HepG2 (cell line): Measurements from ENCODE around the gene PPM1H. TPM values are rescaled to one million over a fixed set of nuclear protein-coding genes. Genes with fewer than 3 reads are reported as not detected.

Experiments
- ATAC-seq: fragments of 200-7000 bp; cut with Tn5 transposase; 3 replicates; pipeline ENCODE4 v1.9.1; 2020; ENCODE audit warnings: mild to moderate bottlenecking, moderate library complexity
- BruUV-seq: library from RNA; stranded (reverse); fragments of 400-500 nt; replicated peaks from 2 replicates; lab custom pipeline; 2021; lab: Mats Ljungman, UMichigan
- CTCF ChIA-PET: fragments of 300-600 bp; formaldehyde crosslinking; extraction: SDS; loops from one replicate; lab custom pipeline; 2021; ENCODE audit warnings: low total read pairs, inconsistent platforms, low intra/inter-chr PET ratio; lab: Yijun Ruan, JAX
- POLR2A ChIA-PET: fragments of 350-600 bp; sonication (Branson Sonifier 250); formaldehyde crosslinking; loops from one replicate; lab custom pipeline; 2020; ENCODE audit warnings: antibody characterized with exemption, inconsistent platforms; lab: Yijun Ruan, JAX
- DNase-seq: peaks from one replicate; pipeline ENCODE4 v3.0.0-alpha.2; 2015; ENCODE audit warnings: low spot score
- FAIRE-seq: peaks from 3 replicates; lab custom pipeline; 2011; peaks lifted over from hg19 to GRCh38; lab: Jason Lieb, UNC
- H2AFZ ChIP-seq: one replicate; pipeline ENCODE4 v1.6.1; 2011; ENCODE audit warnings: low read length, inconsistent platforms
- H3K27ac ChIP-seq: fragments of 300-600 bp; 3 replicates; pipeline ENCODE4 v1.8.0; 2011; ENCODE audit warnings: mixed run types, mild to moderate bottlenecking, mixed read lengths, low read length, inconsistent platforms; ENCODE audit not compliant: insufficient read depth; ENCODE audit errors: extremely low read length
- H3K27me3 ChIP-seq, 2 experiments: fragments of 200-600 bp in 1 of 2; 2 replicates in 1 of 2; 3 replicates in 1 of 2; pipeline versions ENCODE4 v1.6.0 to v1.8.0; 2011; ENCODE audit warnings: low read length in 2 of 2, mild to moderate bottlenecking in 2 of 2, moderate library complexity in 2 of 2, inconsistent platforms in 1 of 2; ENCODE audit not compliant: insufficient read depth in 2 of 2, control insufficient read depth in 1 of 2
- H3K36me3 ChIP-seq, 2 experiments: fragments of 200-600 bp in 1 of 2; replicated peaks in 1 of 2; 2 replicates in 1 of 2; 3 replicates in 1 of 2; pipeline versions ENCODE4 v1.5.1 to v1.8.0; 2011; ENCODE audit warnings: low read length in 2 of 2, inconsistent platforms in 1 of 2; ENCODE audit not compliant: insufficient read depth in 2 of 2, control insufficient read depth in 1 of 2
- H3K4me1 ChIP-seq: 2 replicates; pipeline ENCODE4 v1.5.1; 2012; ENCODE audit warnings: low read length, inconsistent platforms; ENCODE audit not compliant: insufficient read depth
- H3K4me2 ChIP-seq: 2 replicates; pipeline ENCODE4 v1.6.0; 2011; ENCODE audit warnings: low read depth, low read length, inconsistent platforms
- H3K4me3 ChIP-seq, 3 experiments: fragments of 200-600 bp in 1 of 3; sonication (generic), shearing (Covaris generic) in 1 of 3; replicated peaks in 1 of 3; 2 replicates each; pipeline ENCODE4 v1.5.1; 2011 to 2016; ENCODE audit warnings: low read length in 3 of 3, inconsistent platforms in 2 of 3, low read depth in 2 of 3, mild to moderate bottlenecking in 2 of 3, control low read depth in 1 of 3, mixed read lengths in 1 of 3; ENCODE audit not compliant: insufficient read depth in 1 of 3
- H3K79me2 ChIP-seq: one replicate; pipeline ENCODE4 v1.6.1; 2011; ENCODE audit warnings: low read length, inconsistent platforms; ENCODE audit not compliant: insufficient read depth
- H3K9ac ChIP-seq: 2 replicates; pipeline ENCODE4 v1.6.0; 2011; ENCODE audit warnings: mild to moderate bottlenecking, low read depth, low read length, inconsistent platforms; ENCODE audit not compliant: insufficient read depth
- H3K9me3 ChIP-seq: 2 replicates; pipeline ENCODE4 v1.5.1; 2012; ENCODE audit warnings: mild to moderate bottlenecking, low read length
- H4K20me1 ChIP-seq: 2 replicates; pipeline ENCODE4 v1.6.0; 2011; ENCODE audit warnings: inconsistent platforms, mild to moderate bottlenecking, low read length, moderate library complexity; ENCODE audit not compliant: insufficient read depth
- FOXA3 ChIP-seq: IDR thresholded peaks from 2 replicates; pipeline ENCODE4 v1.6.1; 2016; ENCODE audit warnings: missing genetic modification reagents, missing compliant biosample characterization
- KAT8 ChIP-seq: IDR thresholded peaks from 2 replicates; pipeline ENCODE4 v1.6.1; 2016; ENCODE audit warnings: missing genetic modification reagents, missing compliant biosample characterization
- KMT2B ChIP-seq: IDR thresholded peaks from 2 replicates; pipeline ENCODE4 v1.6.1; 2016; ENCODE audit warnings: missing genetic modification reagents, missing compliant biosample characterization
- NFKB2 ChIP-seq: sonication (generic); formaldehyde crosslinking; IDR thresholded peaks from 2 replicates; pipeline ENCODE4 v1.4.0; 2020; ENCODE audit warnings: missing genetic modification reagents, borderline replicate concordance
- RARA ChIP-seq: IDR thresholded peaks from 2 replicates; pipeline ENCODE4 v1.6.1; 2016; ENCODE audit warnings: missing genetic modification reagents, missing compliant biosample characterization
- ZNF331 ChIP-seq: sonication (generic); formaldehyde crosslinking; IDR thresholded peaks from 2 replicates; pipeline ENCODE4 v1.4.0; 2020; ENCODE audit warnings: missing genetic modification reagents
- WGBS: methylation state at CpG from one replicate; pipeline ENCODE4 v1.1.6; 2017; ENCODE audit warnings: low lambda C conversion rate; 5-methylcytosine and 5-hydroxymethylcytosine counted together
- in situ Hi-C: cut with HindIII; loops from 2 replicates; pipeline ENCODE4 v1.10.0; 2017; ENCODE audit warnings: low pct_unique_long_range_greater_than_20kb; ENCODE audit not compliant: extremely low pct_ligation_motif_present
- intact Hi-C: fragments of 100-400 bp; cut with micrococcal nuclease; formaldehyde crosslinking; loops from one replicate; pipeline ENCODE4 v1.10.0; 2022; ENCODE audit not compliant: unreplicated experiment
- polyA plus RNA-seq, 8 experiments: library from polyadenylated mRNA; depleted of rRNA in 3 of 8; stranded (reverse) in 7 of 8; unstranded in 1 of 8; fragments of >200 nt; fragmentation: Illumina TruSeq in 4 of 8; extraction: Trizol in 4 of 8; gene quantifications; 2 replicates each; pipeline versions ENCODE4 v1.2.1 to v1.2.3, GENCODE V29; 2011 to 2016; ENCODE audit warnings: low read depth in 4 of 8, missing spikeins in 1 of 8, mixed read lengths in 1 of 8; ENCODE audit not compliant: insufficient read depth in 1 of 8
- total RNA-seq, 5 experiments: library from RNA; depleted of rRNA; stranded (reverse); fragments of >200 nt; fragmentation: Illumina TruSeq; extraction: Trizol; gene quantifications; 2 replicates each; pipeline ENCODE4 v1.2.3, GENCODE V29; 2016; ENCODE audit warnings: low read depth in 1 of 5
- TF ChIP-seq, protein P1 (sequence below): sonication (generic); formaldehyde crosslinking; IDR thresholded peaks from 2 replicates; pipeline ENCODE4 v1.4.0; 2020; ENCODE audit warnings: mild to moderate bottlenecking, missing genetic modification reagents
- TF ChIP-seq, protein P2 (sequence below): sonication (generic); formaldehyde crosslinking; conservative IDR thresholded peaks from 2 replicates; pipeline ENCODE4 v1.4.0; 2020; ENCODE audit warnings: mild to moderate bottlenecking, missing genetic modification reagents, moderate library complexity
- TF ChIP-seq, protein P3 (sequence below): sonication (generic); formaldehyde crosslinking; conservative IDR thresholded peaks from 2 replicates; pipeline ENCODE4 v1.8.0; 2022; ENCODE audit warnings: mild to moderate bottlenecking, moderate library complexity, missing genetic modification reagents
- TF ChIP-seq, protein P4 (sequence below): IDR thresholded peaks from 2 replicates; pipeline ENCODE4 v1.6.1; 2016; ENCODE audit warnings: low read depth, missing genetic modification reagents, missing compliant biosample characterization

The PPM1H gene
- total and polyA plus RNA-seq, 2 of the 13 experiments (the other 11 are each of a cell fraction or from before 2014, with no cell fraction given) = 29.1 to 38.1 TPM

DNA sequence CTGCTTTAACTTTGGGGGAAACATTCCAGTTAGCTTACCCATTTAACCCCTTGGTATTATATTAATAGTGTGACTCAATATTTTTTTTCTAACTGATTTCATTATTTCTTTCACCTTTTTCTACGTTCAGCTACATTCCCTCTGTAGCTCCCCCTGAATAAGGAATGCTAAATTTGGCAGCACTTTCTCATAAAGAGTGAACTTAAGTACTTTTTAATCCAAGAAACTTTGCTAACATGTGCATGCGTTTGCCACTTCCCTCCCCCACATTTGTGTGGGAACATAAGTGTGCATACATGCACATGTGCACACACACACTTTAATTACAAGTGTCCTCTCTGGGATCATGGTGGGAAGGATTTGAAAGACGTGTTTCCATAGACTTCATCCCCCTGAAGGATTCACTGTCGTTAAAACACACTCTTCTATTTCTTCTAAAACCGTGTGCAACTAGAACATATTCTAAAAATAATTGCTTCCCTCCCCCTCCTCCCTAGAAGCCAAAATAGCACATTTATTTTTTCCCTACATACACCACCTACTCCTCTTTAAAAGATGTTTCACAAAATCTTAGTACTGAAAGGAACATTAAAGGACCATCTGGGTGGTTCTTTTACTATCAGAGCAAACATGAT lies 142.6 kb downstream of the PPM1H start:
- Histone ChIP-seq H3K9ac (no peak overlapping the region), H2AFZ (no peak overlapping the region), H4K20me1 (0 out of 2 replicates have a peak, but pooled peaks cover 5% of the 10 kb centered on the region), H3K4me2 (no peak overlapping the region), H3K27me3 (no peaks in the 10 kb centered on the region), H3K4me1 (peaks cover 15% of the 10 kb centered on the region), H3K9me3 (no peaks in the 10 kb centered on the region), H3K79me2 (no peaks in the 10 kb centered on the region), H3K27ac (no peak overlapping the region), H3K4me3 (no peak overlapping the region), H3K36me3 (peaks cover 3 to 40% of the 10 kb centered on the region in 2 experiments)
- ATAC-seq (no peak), FAIRE-seq (no peak), DNase-seq (no peak)
- in situ Hi-C loops (loop anchor here (5.0 to 10.0 kb wide), 2 partner anchors 205 to 358 kb away; no protein-coding TSS in a partner anchor), intact Hi-C loops (no loop called here)
- ChIA-PET CTCF (interaction anchor here (2.6 kb wide), 1 partner anchor 210 kb away, joined by 23 read pairs; no protein-coding TSS in a partner anchor), POLR2A (no interaction called here)
- BruUV-seq = no TSS peak
- WGBS = 97% methylated on average over 5 of the region's 5 CpGs
- no peak for TF ChIP-seq ZNF331 (CRISPR knock-in tag)
- TF ChIP-seq RARA = no peak
- TF ChIP-seq, protein P1, sequence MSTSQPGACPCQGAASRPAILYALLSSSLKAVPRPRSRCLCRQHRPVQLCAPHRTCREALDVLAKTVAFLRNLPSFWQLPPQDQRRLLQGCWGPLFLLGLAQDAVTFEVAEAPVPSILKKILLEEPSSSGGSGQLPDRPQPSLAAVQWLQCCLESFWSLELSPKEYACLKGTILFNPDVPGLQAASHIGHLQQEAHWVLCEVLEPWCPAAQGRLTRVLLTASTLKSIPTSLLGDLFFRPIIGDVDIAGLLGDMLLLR = no peak
- no peak for TF ChIP-seq KAT8 (CRISPR knock-in tag)
- TF ChIP-seq KMT2B (CRISPR knock-in tag) = no peak
- TF ChIP-seq, protein P2, sequence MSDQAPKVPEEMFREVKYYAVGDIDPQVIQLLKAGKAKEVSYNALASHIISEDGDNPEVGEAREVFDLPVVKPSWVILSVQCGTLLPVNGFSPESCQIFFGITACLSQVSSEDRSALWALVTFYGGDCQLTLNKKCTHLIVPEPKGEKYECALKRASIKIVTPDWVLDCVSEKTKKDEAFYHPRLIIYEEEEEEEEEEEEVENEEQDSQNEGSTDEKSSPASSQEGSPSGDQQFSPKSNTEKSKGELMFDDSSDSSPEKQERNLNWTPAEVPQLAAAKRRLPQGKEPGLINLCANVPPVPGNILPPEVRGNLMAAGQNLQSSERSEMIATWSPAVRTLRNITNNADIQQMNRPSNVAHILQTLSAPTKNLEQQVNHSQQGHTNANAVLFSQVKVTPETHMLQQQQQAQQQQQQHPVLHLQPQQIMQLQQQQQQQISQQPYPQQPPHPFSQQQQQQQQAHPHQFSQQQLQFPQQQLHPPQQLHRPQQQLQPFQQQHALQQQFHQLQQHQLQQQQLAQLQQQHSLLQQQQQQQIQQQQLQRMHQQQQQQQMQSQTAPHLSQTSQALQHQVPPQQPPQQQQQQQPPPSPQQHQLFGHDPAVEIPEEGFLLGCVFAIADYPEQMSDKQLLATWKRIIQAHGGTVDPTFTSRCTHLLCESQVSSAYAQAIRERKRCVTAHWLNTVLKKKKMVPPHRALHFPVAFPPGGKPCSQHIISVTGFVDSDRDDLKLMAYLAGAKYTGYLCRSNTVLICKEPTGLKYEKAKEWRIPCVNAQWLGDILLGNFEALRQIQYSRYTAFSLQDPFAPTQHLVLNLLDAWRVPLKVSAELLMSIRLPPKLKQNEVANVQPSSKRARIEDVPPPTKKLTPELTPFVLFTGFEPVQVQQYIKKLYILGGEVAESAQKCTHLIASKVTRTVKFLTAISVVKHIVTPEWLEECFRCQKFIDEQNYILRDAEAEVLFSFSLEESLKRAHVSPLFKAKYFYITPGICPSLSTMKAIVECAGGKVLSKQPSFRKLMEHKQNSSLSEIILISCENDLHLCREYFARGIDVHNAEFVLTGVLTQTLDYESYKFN (CRISPR knock-in tag) = no peak
- TF ChIP-seq FOXA3 = no peak
- TF ChIP-seq NFKB2 = no peak
- TF ChIP-seq, protein P3, sequence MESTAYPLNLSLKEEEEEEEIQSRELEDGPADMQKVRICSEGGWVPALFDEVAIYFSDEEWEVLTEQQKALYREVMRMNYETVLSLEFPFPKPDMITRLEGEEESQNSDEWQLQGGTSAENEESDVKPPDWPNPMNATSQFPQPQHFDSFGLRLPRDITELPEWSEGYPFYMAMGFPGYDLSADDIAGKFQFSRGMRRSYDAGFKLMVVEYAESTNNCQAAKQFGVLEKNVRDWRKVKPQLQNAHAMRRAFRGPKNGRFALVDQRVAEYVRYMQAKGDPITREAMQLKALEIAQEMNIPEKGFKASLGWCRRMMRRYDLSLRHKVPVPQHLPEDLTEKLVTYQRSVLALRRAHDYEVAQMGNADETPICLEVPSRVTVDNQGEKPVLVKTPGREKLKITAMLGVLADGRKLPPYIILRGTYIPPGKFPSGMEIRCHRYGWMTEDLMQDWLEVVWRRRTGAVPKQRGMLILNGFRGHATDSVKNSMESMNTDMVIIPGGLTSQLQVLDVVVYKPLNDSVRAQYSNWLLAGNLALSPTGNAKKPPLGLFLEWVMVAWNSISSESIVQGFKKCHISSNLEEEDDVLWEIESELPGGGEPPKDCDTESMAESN (CRISPR knock-in tag) = no peak
- TF ChIP-seq, protein P4, sequence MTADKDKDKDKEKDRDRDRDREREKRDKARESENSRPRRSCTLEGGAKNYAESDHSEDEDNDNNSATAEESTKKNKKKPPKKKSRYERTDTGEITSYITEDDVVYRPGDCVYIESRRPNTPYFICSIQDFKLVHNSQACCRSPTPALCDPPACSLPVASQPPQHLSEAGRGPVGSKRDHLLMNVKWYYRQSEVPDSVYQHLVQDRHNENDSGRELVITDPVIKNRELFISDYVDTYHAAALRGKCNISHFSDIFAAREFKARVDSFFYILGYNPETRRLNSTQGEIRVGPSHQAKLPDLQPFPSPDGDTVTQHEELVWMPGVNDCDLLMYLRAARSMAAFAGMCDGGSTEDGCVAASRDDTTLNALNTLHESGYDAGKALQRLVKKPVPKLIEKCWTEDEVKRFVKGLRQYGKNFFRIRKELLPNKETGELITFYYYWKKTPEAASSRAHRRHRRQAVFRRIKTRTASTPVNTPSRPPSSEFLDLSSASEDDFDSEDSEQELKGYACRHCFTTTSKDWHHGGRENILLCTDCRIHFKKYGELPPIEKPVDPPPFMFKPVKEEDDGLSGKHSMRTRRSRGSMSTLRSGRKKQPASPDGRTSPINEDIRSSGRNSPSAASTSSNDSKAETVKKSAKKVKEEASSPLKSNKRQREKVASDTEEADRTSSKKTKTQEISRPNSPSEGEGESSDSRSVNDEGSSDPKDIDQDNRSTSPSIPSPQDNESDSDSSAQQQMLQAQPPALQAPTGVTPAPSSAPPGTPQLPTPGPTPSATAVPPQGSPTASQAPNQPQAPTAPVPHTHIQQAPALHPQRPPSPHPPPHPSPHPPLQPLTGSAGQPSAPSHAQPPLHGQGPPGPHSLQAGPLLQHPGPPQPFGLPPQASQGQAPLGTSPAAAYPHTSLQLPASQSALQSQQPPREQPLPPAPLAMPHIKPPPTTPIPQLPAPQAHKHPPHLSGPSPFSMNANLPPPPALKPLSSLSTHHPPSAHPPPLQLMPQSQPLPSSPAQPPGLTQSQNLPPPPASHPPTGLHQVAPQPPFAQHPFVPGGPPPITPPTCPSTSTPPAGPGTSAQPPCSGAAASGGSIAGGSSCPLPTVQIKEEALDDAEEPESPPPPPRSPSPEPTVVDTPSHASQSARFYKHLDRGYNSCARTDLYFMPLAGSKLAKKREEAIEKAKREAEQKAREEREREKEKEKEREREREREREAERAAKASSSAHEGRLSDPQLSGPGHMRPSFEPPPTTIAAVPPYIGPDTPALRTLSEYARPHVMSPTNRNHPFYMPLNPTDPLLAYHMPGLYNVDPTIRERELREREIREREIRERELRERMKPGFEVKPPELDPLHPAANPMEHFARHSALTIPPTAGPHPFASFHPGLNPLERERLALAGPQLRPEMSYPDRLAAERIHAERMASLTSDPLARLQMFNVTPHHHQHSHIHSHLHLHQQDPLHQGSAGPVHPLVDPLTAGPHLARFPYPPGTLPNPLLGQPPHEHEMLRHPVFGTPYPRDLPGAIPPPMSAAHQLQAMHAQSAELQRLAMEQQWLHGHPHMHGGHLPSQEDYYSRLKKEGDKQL = no peak
